Neural progenitor cell (in vitro differentiated cells): Measurements from ENCODE around the gene TGOLN2.

ENCODE experiments used
- EZH2phosphoT487 ChIP-seq: fragments of 200-600 bp; sonication (generic); IDR thresholded peaks from 2 replicates; pipeline ENCODE4 v1.6.1; 2017; ENCODE audit warnings: antibody characterized with exemption
- TF ChIP-seq, protein P1 (sequence below): fragments of 200-600 bp; sonication (generic); IDR thresholded peaks from 2 replicates; pipeline ENCODE4 v1.5.1; 2017; ENCODE audit warnings: antibody characterized with exemption, mild to moderate bottlenecking

DNA sequence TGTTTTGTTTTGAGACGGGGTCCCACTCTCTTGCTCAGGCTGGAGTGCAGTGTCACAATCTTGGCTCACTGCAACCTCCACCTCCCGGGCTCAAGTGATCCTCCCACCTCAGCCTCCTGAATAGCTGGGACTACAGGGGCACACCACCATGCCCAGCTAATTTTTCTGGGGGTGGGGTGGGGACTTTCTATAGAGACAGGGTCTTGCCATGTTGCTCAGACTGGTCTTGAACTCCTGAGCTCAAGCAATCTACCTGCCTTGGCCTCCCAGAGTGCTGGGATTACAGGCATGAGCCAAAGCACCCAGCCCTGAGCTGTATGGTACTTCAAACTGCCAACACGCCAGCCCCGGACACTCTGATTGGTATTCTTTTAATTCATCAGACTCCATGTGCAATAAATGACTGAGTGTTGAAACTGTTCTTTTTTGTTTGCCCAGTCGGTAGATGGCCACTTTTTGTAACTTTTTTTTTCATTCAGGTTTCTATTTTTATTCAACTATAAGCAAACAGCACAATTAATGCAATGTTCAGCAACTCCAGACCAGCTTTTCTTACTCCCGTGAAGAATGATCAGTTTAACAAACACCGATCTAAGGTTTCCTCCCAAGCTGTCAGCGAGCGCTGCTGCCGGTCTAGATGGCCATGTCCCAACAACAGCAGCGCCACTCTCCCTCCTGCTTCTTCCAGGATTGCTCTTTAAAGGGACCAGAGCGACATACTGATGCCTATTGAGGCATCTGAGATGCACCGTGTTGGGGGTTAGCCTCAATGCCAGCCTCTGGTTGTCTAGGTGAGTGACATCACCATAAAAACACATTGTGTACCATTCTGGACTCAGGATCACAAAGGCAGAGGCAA lies 12.5 kb upstream of the TGOLN2 start:
- TF ChIP-seq, protein P1, sequence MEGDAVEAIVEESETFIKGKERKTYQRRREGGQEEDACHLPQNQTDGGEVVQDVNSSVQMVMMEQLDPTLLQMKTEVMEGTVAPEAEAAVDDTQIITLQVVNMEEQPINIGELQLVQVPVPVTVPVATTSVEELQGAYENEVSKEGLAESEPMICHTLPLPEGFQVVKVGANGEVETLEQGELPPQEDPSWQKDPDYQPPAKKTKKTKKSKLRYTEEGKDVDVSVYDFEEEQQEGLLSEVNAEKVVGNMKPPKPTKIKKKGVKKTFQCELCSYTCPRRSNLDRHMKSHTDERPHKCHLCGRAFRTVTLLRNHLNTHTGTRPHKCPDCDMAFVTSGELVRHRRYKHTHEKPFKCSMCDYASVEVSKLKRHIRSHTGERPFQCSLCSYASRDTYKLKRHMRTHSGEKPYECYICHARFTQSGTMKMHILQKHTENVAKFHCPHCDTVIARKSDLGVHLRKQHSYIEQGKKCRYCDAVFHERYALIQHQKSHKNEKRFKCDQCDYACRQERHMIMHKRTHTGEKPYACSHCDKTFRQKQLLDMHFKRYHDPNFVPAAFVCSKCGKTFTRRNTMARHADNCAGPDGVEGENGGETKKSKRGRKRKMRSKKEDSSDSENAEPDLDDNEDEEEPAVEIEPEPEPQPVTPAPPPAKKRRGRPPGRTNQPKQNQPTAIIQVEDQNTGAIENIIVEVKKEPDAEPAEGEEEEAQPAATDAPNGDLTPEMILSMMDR = no peak
- no peak for TF ChIP-seq EZH2phosphoT487
